Keratinocyte (primary cell): ENCODE results near the gene CTNNA3. TPM values are rescaled to one million over a fixed set of nuclear protein-coding genes. Genes with fewer than 3 reads are reported as not detected.
A peak's percentile ranks its signal among the peaks of the same experiment; 100 is the strongest.

Experiments used
- DNase-seq: peaks from one replicate; pipeline ENCODE4 v3.0.0-alpha.2; 2011; ENCODE audit warnings: low read depth, missing footprints, low spot score
- FAIRE-seq: peaks from 2 replicates; lab custom pipeline; 2011; peaks lifted over from hg19 to GRCh38; lab: Jason Lieb, UNC
- H2AFZ ChIP-seq: 2 replicates; pipeline ENCODE4 v1.6.0; 2012; ENCODE audit warnings: low read length, control low read depth, inconsistent platforms; ENCODE audit not compliant: control insufficient read depth
- H3K27ac ChIP-seq: 2 replicates; pipeline ENCODE4 v1.5.1; 2011; ENCODE audit warnings: low read length; ENCODE audit not compliant: control insufficient read depth, insufficient read depth
- H3K27me3 ChIP-seq: 3 replicates; pipeline ENCODE4 v1.6.0; 2011; ENCODE audit warnings: low read length; ENCODE audit not compliant: control insufficient read depth, insufficient read depth; ENCODE audit errors: extremely low read depth
- H3K36me3 ChIP-seq, 2 experiments: 2 replicates in 1 of 2; 3 replicates in 1 of 2; pipeline ENCODE4 v1.5.1; 2011; ENCODE audit warnings: low read length in 2 of 2, mild to moderate bottlenecking in 1 of 2; ENCODE audit not compliant: control insufficient read depth in 2 of 2, insufficient read depth in 2 of 2; ENCODE audit errors: extremely low read depth in 1 of 2
- H3K4me1 ChIP-seq: 3 replicates; pipeline ENCODE4 v1.5.1; 2011; ENCODE audit warnings: low read length; ENCODE audit not compliant: control insufficient read depth, insufficient read depth; ENCODE audit errors: extremely low read depth
- H3K4me2 ChIP-seq: 3 replicates; pipeline ENCODE4 v1.6.0; 2011; ENCODE audit warnings: low read depth, low read length; ENCODE audit not compliant: control insufficient read depth, insufficient read depth; ENCODE audit errors: extremely low read depth
- H3K4me3 ChIP-seq, 3 experiments: fragments of 200-600 bp in 1 of 3; sonication (generic) in 1 of 3; 2 replicates in 2 of 3; 3 replicates in 1 of 3; pipeline ENCODE4 v1.5.1; 2011 to 2016; ENCODE audit warnings: low read length in 3 of 3, mild to moderate bottlenecking in 3 of 3, control low read depth in 2 of 3, inconsistent platforms in 1 of 3, low read depth in 1 of 3, mixed read lengths in 1 of 3, mixed run types in 1 of 3, moderate library complexity in 1 of 3; ENCODE audit not compliant: control insufficient read depth in 2 of 3, insufficient read depth in 2 of 3; ENCODE audit errors: extremely low read depth in 1 of 3
- H3K79me2 ChIP-seq: 2 replicates; pipeline ENCODE4 v1.6.0; 2012; ENCODE audit warnings: low read length; ENCODE audit not compliant: control insufficient read depth, insufficient read depth
- H3K9ac ChIP-seq: 3 replicates; pipeline ENCODE4 v1.6.0; 2011; ENCODE audit warnings: low read length; ENCODE audit not compliant: control insufficient read depth, insufficient read depth; ENCODE audit errors: extremely low read depth
- H3K9me1 ChIP-seq: 3 replicates; pipeline ENCODE4 v1.6.0; 2011; ENCODE audit warnings: low read length; ENCODE audit not compliant: control insufficient read depth, insufficient read depth; ENCODE audit errors: extremely low read depth
- H3K9me3 ChIP-seq: 2 replicates; pipeline ENCODE4 v1.5.1; 2012; ENCODE audit warnings: low read depth, low read length; ENCODE audit not compliant: control insufficient read depth
- H4K20me1 ChIP-seq: 3 replicates; pipeline ENCODE4 v1.6.0; 2011; ENCODE audit warnings: low read length; ENCODE audit not compliant: control insufficient read depth, insufficient read depth; ENCODE audit errors: extremely low read depth
- CTCF ChIP-seq, 3 experiments: IDR thresholded peaks in 1 of 3; conservative IDR thresholded peaks in 1 of 3; optimal IDR thresholded peaks in 1 of 3; 2 replicates in 2 of 3; 3 replicates in 1 of 3; pipeline versions ENCODE3 to v1.5.1; 2011; ENCODE audit warnings: low read length in 3 of 3, mild to moderate bottlenecking in 3 of 3, moderate library complexity in 2 of 3, control low read depth in 1 of 3, inconsistent platforms in 1 of 3; ENCODE audit not compliant: insufficient read depth in 2 of 3; ENCODE audit errors: extremely low read depth in 1 of 3
- EZH2 ChIP-seq: IDR thresholded peaks from one replicate; pipeline ENCODE4 v1.6.1; 2012; ENCODE audit warnings: inconsistent platforms, mild to moderate bottlenecking, low read length, moderate library complexity
- dilution Hi-C: fragments of 300-500 bp; cut with MboI; formaldehyde crosslinking; loops from one replicate; pipeline ENCODE4 v1.7.0; 2020; ENCODE audit warnings: low sequenced_read_pairs; ENCODE audit not compliant: extremely low pct_ligation_motif_present
- polyA plus RNA-seq, 5 experiments: library from polyadenylated mRNA; depleted of rRNA in 3 of 5; stranded (reverse) in 3 of 5; stranded (forward) in 1 of 5; unstranded in 1 of 5; fragments of >200 nt; gene quantifications; 1 replicate in 1 of 5; 2 replicates in 3 of 5; 3 replicates in 1 of 5; pipeline versions ENCODE4 v1.2.1 to v1.2.3, GENCODE V29; 2011 to 2012; ENCODE audit warnings: missing spikeins in 2 of 5, low read depth in 1 of 5, low replicate concordance in 1 of 5

The CTNNA3 gene
- polyA plus RNA-seq, 1 donor (not counting 4 experiments of a cell fraction or from before 2014, with no cell fraction given) = 0.01 TPM

GRCh38 chr10:67697724-67698131 lies 1.7 kb upstream of the CTNNA3 start:
- DNase-seq (no peak), FAIRE-seq (no peak)

GRCh38 chr10:67696679-67697078 lies 684 bp upstream of the CTNNA3 start:
- H3K9me3 ChIP-seq = no peaks in the 10 kb centered on the region
- H3K4me2 ChIP-seq = no peak overlapping the region
- dilution Hi-C loops = no loop called here
- H2AFZ ChIP-seq = no peak overlapping the region
- H4K20me1 ChIP-seq = no peaks in the 10 kb centered on the region
- H3K79me2 ChIP-seq = no peaks in the 10 kb centered on the region
- TF ChIP-seq EZH2 = no peak
- TF ChIP-seq CTCF (optimal IDR thresholded peaks at IDR 0.05 in 1 of 3, IDR thresholded peaks at IDR 0.05 in 1 of 3, conservative IDR thresholded peaks at IDR 0.05 in 1 of 3; ENCODE audit: extremely low read depth in 1 of 3, insufficient read depth in 2 of 3, low read length in 3 of 3) = no peak
- H3K36me3 ChIP-seq = no peaks in the 10 kb centered on the region
- FAIRE-seq (no peak), DNase-seq (no peak)
- no peak overlapping the region for H3K27ac ChIP-seq
- H3K4me1 ChIP-seq = no peaks in the 10 kb centered on the region
- H3K9ac ChIP-seq = no peak overlapping the region
- no peaks in the 10 kb centered on the region for H3K9me1 ChIP-seq
- H3K27me3 ChIP-seq = peaks cover 3% of the 10 kb centered on the region
- H3K4me3 ChIP-seq = no peak overlapping the region

More at GRCh38 chr10:67697724-67698131, 1.7 kb upstream of the CTNNA3 start:
- Histone ChIP-seq H3K9ac (no peak overlapping the region), H3K4me3 (no peak overlapping the region), H2AFZ (no peak overlapping the region), H3K4me2 (no peak overlapping the region), H3K4me1 (no peaks in the 10 kb centered on the region), H3K36me3 (no peaks in the 10 kb centered on the region), H4K20me1 (no peaks in the 10 kb centered on the region), H3K9me1 (no peaks in the 10 kb centered on the region), H3K79me2 (no peaks in the 10 kb centered on the region), H3K9me3 (no peaks in the 10 kb centered on the region), H3K27ac (no peak overlapping the region), H3K27me3 (peaks cover 3% of the 10 kb centered on the region)
- dilution Hi-C loops = no loop called here
- TF ChIP-seq CTCF (optimal IDR thresholded peaks at IDR 0.05 in 1 of 3, IDR thresholded peaks at IDR 0.05 in 1 of 3, conservative IDR thresholded peaks at IDR 0.05 in 1 of 3; ENCODE audit: extremely low read depth in 1 of 3, insufficient read depth in 2 of 3, low read length in 3 of 3) (peak; percentile 42 to 56 (median 45)), EZH2 (no peak)
